Activated naive CD8-positive, alpha-beta T cell treated with anti-CD3 and anti-CD28 coated beads, Interleukin-2, amount 50 U/mL, for 24 hours (primary cell): ENCODE results near the gene SSBP2.
"Not testable (repeated sequence)": the region's sequence is repeated elsewhere in the genome, so short reads cannot be mapped to it uniquely, and the experiment has no call there.

ENCODE experiments used
- ATAC-seq: fragments of 150-1000 bp; cut with Tn5 transposase; one replicate; pipeline ENCODE4 v1.10.0; 2021
- DNase-seq: peaks from one replicate; pipeline ENCODE4 v3.0.0; 2021
- H3K27ac Mint-ChIP-seq: one replicate; pipeline ENCODE4 v1.8.0; 2021; ENCODE audit warnings: mild to moderate bottlenecking, mixed read lengths
- H3K27me3 Mint-ChIP-seq: one replicate; pipeline ENCODE4 v1.8.0; 2021; ENCODE audit warnings: mixed read lengths
- H3K36me3 Mint-ChIP-seq: one replicate; pipeline ENCODE4 v1.8.0; 2021; ENCODE audit warnings: low read depth, mixed read lengths
- H3K4me1 Mint-ChIP-seq: one replicate; pipeline ENCODE4 v1.8.0; 2021; ENCODE audit warnings: mixed read lengths
- H3K4me3 Mint-ChIP-seq: one replicate; pipeline ENCODE4 v1.8.0; 2021; ENCODE audit warnings: mild to moderate bottlenecking, moderate library complexity, mixed read lengths
- H3K9me3 Mint-ChIP-seq: one replicate; pipeline ENCODE4 v1.8.0; 2021; ENCODE audit warnings: mixed read lengths

Gene SSBP2

GRCh38 chr5:81427566-81427965 is 323.3 kb downstream of the SSBP2 start:
- no peak overlapping the region for H3K27ac Mint-ChIP-seq
- H3K27me3 Mint-ChIP-seq: no peaks in the 10 kb centered on the region
- no peak for ATAC-seq
- no peak for DNase-seq
- H3K4me1 Mint-ChIP-seq: peaks cover 20% of the 10 kb centered on the region
- no peak overlapping the region for H3K4me3 Mint-ChIP-seq
- no peaks in the 10 kb centered on the region for H3K36me3 Mint-ChIP-seq
- H3K9me3 Mint-ChIP-seq: no peaks in the 10 kb centered on the region

- Mint-ChIP-seq H3K4me1 (peaks cover 23% of the 10 kb centered on the region), H3K9me3 (no peaks in the 10 kb centered on the region), H3K4me3 (no peak overlapping the region), H3K27me3 (no peaks in the 10 kb centered on the region), H3K36me3 (no peaks in the 10 kb centered on the region), H3K27ac (no peak overlapping the region)
- DNase-seq (no peak), ATAC-seq (no peak)
Measured at GRCh38 chr5:81426359-81427030, 324.4 kb downstream of the SSBP2 start.

- H3K4me1 Mint-ChIP-seq: peaks cover 29% of the 10 kb centered on the region
- no peaks in the 10 kb centered on the region for H3K9me3 Mint-ChIP-seq
- ATAC-seq (no peak), DNase-seq (no peak)
- no peak overlapping the region for H3K4me3 Mint-ChIP-seq
- H3K27ac Mint-ChIP-seq: no peak overlapping the region
- no peaks in the 10 kb centered on the region for H3K27me3 Mint-ChIP-seq
- peaks cover 1% of the 10 kb centered on the region for H3K36me3 Mint-ChIP-seq
Measured at GRCh38 chr5:81425569-81425968, 325.3 kb downstream of the SSBP2 start.

GRCh38 chr5:81424728-81425127 is 326.2 kb downstream of the SSBP2 start:
- Mint-ChIP-seq H3K27me3 (no peaks in the 10 kb centered on the region), H3K4me3 (no peak overlapping the region), H3K4me1 (peaks cover 37% of the 10 kb centered on the region), H3K9me3 (no peaks in the 10 kb centered on the region), H3K27ac (no peak overlapping the region), H3K36me3 (peaks cover 1% of the 10 kb centered on the region)
- no peak for ATAC-seq
- no peak for DNase-seq

- Mint-ChIP-seq H3K4me3 (no peak overlapping the region), H3K27me3 (no peaks in the 10 kb centered on the region), H3K9me3 (no peaks in the 10 kb centered on the region), H3K27ac (no peak overlapping the region), H3K4me1 (peaks cover 31% of the 10 kb centered on the region), H3K36me3 (peaks cover 1% of the 10 kb centered on the region)
- no peak for ATAC-seq
- no peak for DNase-seq
Measured at GRCh38 chr5:81422671-81423070, 328.2 kb downstream of the SSBP2 start.

GRCh38 chr5:81420039-81420667 is 330.7 kb downstream of the SSBP2 start:
- peak overlapping the region; percentile 9 for H3K4me3 Mint-ChIP-seq
- ATAC-seq: peak; percentile 99
- no peak for DNase-seq

GRCh38 chr5:81418606-81419005 is 332.3 kb downstream of the SSBP2 start:
- Mint-ChIP-seq H3K4me3 (no peak overlapping the region), H3K27me3 (no peaks in the 10 kb centered on the region), H3K4me1 (peaks cover 18% of the 10 kb centered on the region), H3K9me3 (no peaks in the 10 kb centered on the region), H3K36me3 (peaks cover 1% of the 10 kb centered on the region), H3K27ac (no peak overlapping the region)
- DNase-seq: no peak
- no peak for ATAC-seq

More at GRCh38 chr5:81420039-81420667, 330.7 kb downstream of the SSBP2 start:
- Mint-ChIP-seq H3K9me3 (no peaks in the 10 kb centered on the region), H3K27ac (peak overlapping the region; percentile 78), H3K4me1 (peaks cover 18% of the 10 kb centered on the region), H3K36me3 (peaks cover 1% of the 10 kb centered on the region), H3K27me3 (no peaks in the 10 kb centered on the region)

- H3K36me3 Mint-ChIP-seq: peaks cover 1% of the 10 kb centered on the region
Measured at GRCh38 chr5:81417052-81417451, 333.8 kb downstream of the SSBP2 start.

GRCh38 chr5:81409896-81410295 is 341.0 kb downstream of the SSBP2 start:
- Mint-ChIP-seq H3K27ac (no peak overlapping the region), H3K9me3 (no peaks in the 10 kb centered on the region), H3K4me3 (no peak overlapping the region), H3K27me3 (no peaks in the 10 kb centered on the region), H3K4me1 (peaks cover 3% of the 10 kb centered on the region), H3K36me3 (no peaks in the 10 kb centered on the region)
- DNase-seq (no peak), ATAC-seq (no peak)

More at GRCh38 chr5:81417052-81417451, 333.8 kb downstream of the SSBP2 start:
- DNase-seq: no peak
- H3K9me3 Mint-ChIP-seq: no peaks in the 10 kb centered on the region
- H3K4me3 Mint-ChIP-seq: no peak overlapping the region
- H3K27me3 Mint-ChIP-seq: no peaks in the 10 kb centered on the region
- no peak overlapping the region for H3K27ac Mint-ChIP-seq
- no peak for ATAC-seq
- H3K4me1 Mint-ChIP-seq: peaks cover 16% of the 10 kb centered on the region

- H3K4me1 Mint-ChIP-seq: peaks cover 3% of the 10 kb centered on the region
- H3K36me3 Mint-ChIP-seq: no peaks in the 10 kb centered on the region
- H3K27ac Mint-ChIP-seq: no peak overlapping the region
- ATAC-seq (no peak), DNase-seq (no peak)
- no peak overlapping the region for H3K4me3 Mint-ChIP-seq
- H3K27me3 Mint-ChIP-seq: no peaks in the 10 kb centered on the region
- H3K9me3 Mint-ChIP-seq: no peaks in the 10 kb centered on the region
Measured at GRCh38 chr5:81409361-81409760, 341.5 kb downstream of the SSBP2 start.

- Mint-ChIP-seq H3K9me3 (no peaks in the 10 kb centered on the region), H3K36me3 (no peaks in the 10 kb centered on the region), H3K27me3 (no peaks in the 10 kb centered on the region), H3K4me1 (peaks cover 3% of the 10 kb centered on the region), H3K4me3 (no peak overlapping the region), H3K27ac (no peak overlapping the region)
- ATAC-seq (no peak), DNase-seq (no peak)
Measured at GRCh38 chr5:81408496-81408895, 342.4 kb downstream of the SSBP2 start.

GRCh38 chr5:81407811-81408210 is 343.1 kb downstream of the SSBP2 start:
- H3K36me3 Mint-ChIP-seq, ATAC-seq, H3K27me3 Mint-ChIP-seq, H3K4me3 Mint-ChIP-seq, H3K9me3 Mint-ChIP-seq, H3K4me1 Mint-ChIP-seq, H3K27ac Mint-ChIP-seq, DNase-seq: not testable (repeated sequence)

- ATAC-seq: no peak
Measured at GRCh38 chr5:81405126-81405891, 345.6 kb downstream of the SSBP2 start.

GRCh38 chr5:81402192-81402930 is 348.5 kb downstream of the SSBP2 start:
- H3K4me3 Mint-ChIP-seq: no peak overlapping the region
- ATAC-seq: no peak
- DNase-seq: no peak
- no peaks in the 10 kb centered on the region for H3K9me3 Mint-ChIP-seq
- no peaks in the 10 kb centered on the region for H3K4me1 Mint-ChIP-seq
- H3K36me3 Mint-ChIP-seq: no peaks in the 10 kb centered on the region
- peaks cover 18% of the 10 kb centered on the region for H3K27me3 Mint-ChIP-seq
- H3K27ac Mint-ChIP-seq: no peak overlapping the region

More at GRCh38 chr5:81405126-81405891, 345.6 kb downstream of the SSBP2 start:
- no peaks in the 10 kb centered on the region for H3K36me3 Mint-ChIP-seq
- no peak for DNase-seq
- H3K4me1 Mint-ChIP-seq: peaks cover 3% of the 10 kb centered on the region
- H3K27me3 Mint-ChIP-seq: peaks cover 5% of the 10 kb centered on the region
- H3K27ac Mint-ChIP-seq: no peak overlapping the region
- no peak overlapping the region for H3K4me3 Mint-ChIP-seq
- no peaks in the 10 kb centered on the region for H3K9me3 Mint-ChIP-seq
